GM18498 (cell line): ENCODE data around the gene IFNLR1.

ENCODE experiments used
- ATAC-seq: cut with Tn5 transposase; IDR thresholded peaks from one replicate; pipeline ENCODE4 v1.9.1; 2021; ENCODE audit warnings: mild to moderate bottlenecking, moderate library complexity; ENCODE audit not compliant: unreplicated experiment

IFNLR1 gene

GRCh38 chr1:24108334-24109165 lies 78.5 kb downstream of the IFNLR1 start:
- no peak for ATAC-seq

- no peak for ATAC-seq
These were observed 79.5 kb downstream of the IFNLR1 start for GRCh38 chr1:24107462-24108138.

GRCh38 chr1:24105368-24106160 lies 81.5 kb downstream of the IFNLR1 start:
- no peak for ATAC-seq

- ATAC-seq, result no peak
These were observed 82.2 kb downstream of the IFNLR1 start for GRCh38 chr1:24104854-24105253.
